Astrocyte of the spinal cord (primary cell): ENCODE measurements around the gene FAAP100.

Experiments used
- DNase-seq: peaks from one replicate; pipeline ENCODE4 v3.0.0; 2011; ENCODE audit warnings: low read depth, low spot score
- H3K4me3 ChIP-seq: 2 replicates; pipeline ENCODE4 v1.5.1; 2011; ENCODE audit warnings: low read depth, mild to moderate bottlenecking, low read length, moderate library complexity
- in situ Hi-C: cut with HindIII; loops from 2 replicates; pipeline ENCODE4 v1.10.0; 2017; ENCODE audit warnings: low sequenced_read_pairs
- TF ChIP-seq, protein P1 (sequence below): IDR thresholded peaks from 2 replicates; pipeline ENCODE4 v1.5.1; 2012; ENCODE audit warnings: low read depth, mild to moderate bottlenecking, low read length, inconsistent platforms

FAAP100 gene

DNA sequence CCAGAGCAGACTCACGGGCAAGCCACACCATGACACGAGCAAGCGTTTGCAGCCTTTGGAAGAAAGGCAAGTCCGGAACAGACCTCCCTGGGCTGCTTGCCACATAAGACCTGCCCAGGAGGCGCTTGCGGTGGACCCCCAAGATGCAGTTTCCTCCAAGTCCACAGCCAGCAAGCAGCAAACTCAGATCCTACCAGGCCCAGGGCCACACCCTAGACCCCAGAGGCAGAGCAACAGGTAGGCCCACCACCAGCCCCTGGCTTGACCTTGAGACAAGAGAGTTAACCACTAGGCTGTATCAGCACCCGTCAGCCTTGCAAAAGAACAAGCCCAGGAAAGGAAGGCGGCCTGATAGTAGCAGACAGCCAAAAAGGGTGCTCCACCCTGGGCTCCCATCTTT, 2.3 kb downstream of the FAAP100 start:
- in situ Hi-C loops: no loop called here
- H3K4me3 ChIP-seq: no peak overlapping the region
- DNase-seq: no peak
- TF ChIP-seq, protein P1, sequence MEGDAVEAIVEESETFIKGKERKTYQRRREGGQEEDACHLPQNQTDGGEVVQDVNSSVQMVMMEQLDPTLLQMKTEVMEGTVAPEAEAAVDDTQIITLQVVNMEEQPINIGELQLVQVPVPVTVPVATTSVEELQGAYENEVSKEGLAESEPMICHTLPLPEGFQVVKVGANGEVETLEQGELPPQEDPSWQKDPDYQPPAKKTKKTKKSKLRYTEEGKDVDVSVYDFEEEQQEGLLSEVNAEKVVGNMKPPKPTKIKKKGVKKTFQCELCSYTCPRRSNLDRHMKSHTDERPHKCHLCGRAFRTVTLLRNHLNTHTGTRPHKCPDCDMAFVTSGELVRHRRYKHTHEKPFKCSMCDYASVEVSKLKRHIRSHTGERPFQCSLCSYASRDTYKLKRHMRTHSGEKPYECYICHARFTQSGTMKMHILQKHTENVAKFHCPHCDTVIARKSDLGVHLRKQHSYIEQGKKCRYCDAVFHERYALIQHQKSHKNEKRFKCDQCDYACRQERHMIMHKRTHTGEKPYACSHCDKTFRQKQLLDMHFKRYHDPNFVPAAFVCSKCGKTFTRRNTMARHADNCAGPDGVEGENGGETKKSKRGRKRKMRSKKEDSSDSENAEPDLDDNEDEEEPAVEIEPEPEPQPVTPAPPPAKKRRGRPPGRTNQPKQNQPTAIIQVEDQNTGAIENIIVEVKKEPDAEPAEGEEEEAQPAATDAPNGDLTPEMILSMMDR: no peak

DNA sequence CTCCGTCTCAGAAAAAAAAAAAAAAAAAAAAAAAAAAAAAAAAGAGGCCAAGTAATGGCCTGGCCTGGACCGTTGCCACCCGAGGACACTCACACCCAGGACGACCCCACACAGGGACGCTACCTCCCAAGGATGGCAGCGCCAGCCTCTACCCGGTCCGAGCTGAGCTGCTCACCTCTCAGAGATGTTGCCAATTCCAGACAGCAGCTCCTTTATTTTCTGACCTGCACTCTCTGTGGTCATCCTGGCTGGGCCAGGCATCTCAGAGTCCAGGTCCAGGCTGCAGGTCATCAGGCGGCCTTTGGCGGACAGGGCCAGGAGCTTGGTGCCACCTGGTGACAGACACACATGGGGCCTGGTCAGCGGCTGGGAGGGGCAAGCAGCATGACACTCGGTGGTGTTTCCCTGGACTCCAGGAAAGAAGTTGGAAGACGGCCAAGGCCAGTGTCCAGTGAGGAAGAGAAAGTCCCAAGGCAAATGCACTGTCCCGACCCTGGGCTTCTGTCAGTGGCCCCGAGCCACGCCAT, 3.1 kb downstream of the FAAP100 start:
- TF ChIP-seq, protein P1: no peak
- in situ Hi-C loops: no loop called here
- H3K4me3 ChIP-seq: no peak overlapping the region
- no peak for DNase-seq

DNA sequence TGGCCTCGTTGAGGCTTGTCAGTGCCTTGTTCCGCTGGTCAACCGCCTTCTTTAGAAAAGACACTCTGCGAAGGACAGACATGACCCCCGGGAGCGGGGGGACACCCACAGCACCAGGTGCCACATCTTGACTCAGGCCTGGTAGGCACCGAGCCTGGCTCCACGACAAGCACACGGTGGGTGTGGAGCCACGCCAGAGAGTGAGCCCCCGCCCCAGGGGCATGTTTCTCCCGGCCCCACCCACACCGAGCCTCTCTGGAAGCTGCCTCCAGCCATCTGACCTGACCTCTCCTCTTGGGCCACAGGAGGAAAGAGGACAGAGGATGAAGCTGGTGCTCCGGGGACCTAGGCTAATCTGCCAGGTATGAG, 4.6 kb downstream of the FAAP100 start:
- in situ Hi-C loops: no loop called here
- TF ChIP-seq, protein P1: no peak
- DNase-seq: no peak
- H3K4me3 ChIP-seq: no peak overlapping the region

DNA sequence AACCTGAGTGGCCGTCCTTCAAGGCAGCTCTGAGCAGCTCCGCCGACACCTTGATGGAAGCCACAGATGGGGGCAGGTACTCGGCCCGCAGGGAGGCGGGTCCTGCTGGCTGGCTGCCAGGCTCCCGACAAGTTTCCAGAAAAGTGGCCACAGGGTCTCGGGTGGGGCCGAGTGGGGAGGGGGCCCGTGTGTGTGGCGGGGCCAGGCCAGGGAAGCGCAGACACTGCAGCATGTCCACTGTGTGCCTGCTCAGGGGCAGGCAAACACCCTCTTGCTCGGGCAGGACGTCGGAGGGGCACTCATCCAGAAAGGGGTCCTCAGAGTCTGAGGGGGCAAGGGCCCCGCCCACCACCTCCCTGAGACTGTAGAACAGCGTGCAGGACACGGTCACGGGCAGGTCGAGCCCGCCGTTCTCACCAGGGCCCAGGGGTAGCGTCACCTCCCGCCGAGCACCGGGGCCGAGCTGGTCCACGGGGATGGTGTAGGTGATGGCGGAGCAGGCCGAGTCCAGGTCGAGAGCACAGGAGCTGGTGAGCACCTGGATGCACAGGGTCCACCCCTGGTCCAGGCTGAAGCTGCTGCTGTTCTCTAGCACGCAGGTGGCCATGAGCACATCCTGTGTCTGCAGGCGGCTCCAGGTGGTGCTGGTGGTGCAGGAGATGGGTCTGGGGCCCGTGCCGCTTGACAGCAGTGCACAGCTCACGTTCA, 5.1 kb downstream of the FAAP100 start:
- no peak for DNase-seq
- in situ Hi-C loops: no loop called here
- TF ChIP-seq, protein P1: no peak
- no peak overlapping the region for H3K4me3 ChIP-seq

DNA sequence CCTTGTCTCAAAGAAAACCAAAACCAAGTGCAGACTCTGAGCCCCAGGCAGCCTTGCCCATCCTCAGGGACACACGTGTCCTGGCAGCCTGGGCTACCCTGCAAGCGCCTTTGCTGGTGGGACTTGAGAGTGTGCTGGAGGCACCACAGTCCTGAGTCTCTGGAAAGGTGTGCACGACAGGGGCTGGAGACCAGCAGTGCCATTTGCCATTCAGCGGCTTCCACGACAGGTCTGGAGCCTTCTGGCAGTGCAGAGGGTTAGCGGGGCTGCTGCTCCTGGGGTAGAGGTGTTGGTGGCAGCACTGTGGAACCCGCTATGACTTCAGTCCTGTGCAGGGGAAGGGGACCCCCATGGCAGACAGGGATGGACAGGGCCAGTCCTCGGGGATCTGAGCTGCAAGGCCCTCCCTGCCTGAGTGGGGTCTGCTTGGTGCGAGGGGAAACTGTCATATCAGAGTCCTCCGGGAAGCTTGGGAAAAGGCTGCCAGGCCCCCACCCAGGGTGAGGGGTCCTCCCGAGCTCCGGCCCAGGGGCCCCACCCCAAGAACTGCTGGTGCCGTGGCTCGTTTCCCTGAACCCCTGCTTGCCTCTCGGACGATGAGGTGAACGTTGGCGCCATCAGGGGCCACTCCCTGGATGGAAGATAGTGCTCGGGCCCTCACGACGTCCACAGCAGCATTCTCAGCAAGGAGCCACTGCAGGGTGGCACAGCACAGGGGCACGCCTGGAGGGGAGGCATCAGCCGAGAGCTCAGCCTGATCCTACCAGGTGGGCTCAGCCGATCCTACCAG, 6.8 kb downstream of the FAAP100 start:
- H3K4me3 ChIP-seq: no peak overlapping the region
- DNase-seq: no peak

DNA sequence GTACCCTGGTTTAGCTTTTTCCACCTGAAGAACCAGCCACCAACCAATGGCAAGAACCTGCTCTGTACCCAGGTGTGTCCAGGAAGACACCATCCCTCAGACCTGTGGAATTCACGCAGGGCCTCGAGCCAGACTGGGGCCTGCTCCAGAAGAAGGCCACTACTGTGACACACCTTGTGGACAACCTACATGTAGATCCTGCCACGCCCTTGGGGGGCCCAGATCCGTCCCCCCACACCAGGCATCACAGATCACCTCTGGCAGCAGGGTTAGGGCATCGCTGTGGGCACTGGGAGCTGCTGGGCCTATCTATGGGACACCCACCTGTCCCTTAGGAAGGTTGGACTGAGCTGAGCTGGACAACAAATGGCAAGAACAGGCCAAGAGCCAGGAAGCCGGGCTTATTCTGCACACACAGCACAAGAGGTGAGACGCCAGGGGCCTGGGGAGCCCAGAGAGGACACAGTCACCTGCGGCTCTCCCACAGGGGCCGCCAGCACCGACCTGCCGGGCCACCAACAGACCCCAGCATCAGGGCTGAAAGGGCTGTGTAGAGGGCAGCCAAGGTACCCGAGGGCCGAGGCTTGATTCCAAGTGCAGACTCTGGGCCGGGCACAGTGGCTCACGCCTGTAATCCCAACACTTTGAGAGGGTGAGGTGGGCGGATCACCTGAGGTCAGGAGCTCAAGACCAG, 7.7 kb downstream of the FAAP100 start:
- H3K4me3 ChIP-seq: no peak overlapping the region
- no peak for DNase-seq
- TF ChIP-seq, protein P1: no peak
- in situ Hi-C loops: no loop called here

More for the DNA sequence above, 6.8 kb downstream of the FAAP100 start:
- TF ChIP-seq, protein P1: no peak
- in situ Hi-C loops: no loop called here
